Liver (tissue), 9 donors: ENCODE measurements around the gene GSK3B. TPM values are rescaled to one million over a fixed set of nuclear protein-coding genes. Genes with fewer than 3 reads are reported as not detected.

Experiments used
- DNase-seq: peaks from one replicate; pipeline ENCODE4 v3.0.0-alpha.2; 2017; ENCODE audit warnings: low spot score
- H3K27ac ChIP-seq, 2 donors: one replicate each; pipeline ENCODE4 v1.7.0; 2013; ENCODE audit warnings: inconsistent platforms in 2 of 2, low read length in 2 of 2, control low read depth in 1 of 2, low read depth in 1 of 2, mild to moderate bottlenecking in 1 of 2
- H3K27me3 ChIP-seq, 4 donors: one replicate each; pipeline versions ENCODE4 v1.6.1 to v1.7.0; 2013; ENCODE audit warnings: low read length in 3 of 4, inconsistent platforms in 1 of 4, mild to moderate bottlenecking in 1 of 4, moderate library complexity in 1 of 4; ENCODE audit not compliant: control insufficient read depth in 4 of 4, insufficient read depth in 4 of 4
- H3K36me3 ChIP-seq, 4 donors: one replicate each; pipeline versions ENCODE4 v1.6.1 to v1.7.0; 2013; ENCODE audit warnings: low read length in 3 of 4, mild to moderate bottlenecking in 3 of 4, low read depth in 1 of 4, moderate library complexity in 1 of 4; ENCODE audit not compliant: control insufficient read depth in 4 of 4, insufficient read depth in 3 of 4
- H3K4me1 ChIP-seq, 4 donors: one replicate each; pipeline versions ENCODE4 v1.6.1 to v1.7.0; 2013; ENCODE audit warnings: low read length in 3 of 4, mild to moderate bottlenecking in 3 of 4, moderate library complexity in 1 of 4; ENCODE audit not compliant: control insufficient read depth in 4 of 4, insufficient read depth in 4 of 4
- H3K4me3 ChIP-seq, 3 donors: one replicate each; pipeline versions ENCODE4 v1.6.1 to v1.7.0; 2013; ENCODE audit warnings: low read length in 3 of 3, control low read depth in 1 of 3, low read depth in 1 of 3, mild to moderate bottlenecking in 1 of 3
- H3K9ac ChIP-seq, 2 donors: one replicate each; pipeline ENCODE4 v1.7.0; 2013; ENCODE audit warnings: low read length in 2 of 2, mild to moderate bottlenecking in 2 of 2, moderate library complexity in 2 of 2, control low read depth in 1 of 2, low read depth in 1 of 2
- H3K9me3 ChIP-seq, 4 donors: one replicate each; pipeline versions ENCODE4 v1.6.1 to v1.7.0; 2013; ENCODE audit warnings: low read length in 3 of 4; ENCODE audit not compliant: control insufficient read depth in 4 of 4
- CTCF ChIP-seq: fragments of 150-350 bp; IDR thresholded peaks from 2 replicates; pipeline ENCODE4 v1.5.1; 2017; ENCODE audit warnings: improper control_type of control experiment, low read depth, low read length; ENCODE audit not compliant: missing input control
- EGR1 ChIP-seq, 2 donors: IDR thresholded peaks; 2 replicates each; pipeline ENCODE4 v1.6.1; 2016 to 2018; ENCODE audit warnings: antibody characterized with exemption in 2 of 2, low read depth in 2 of 2
- FOXA1 ChIP-seq: IDR thresholded peaks from 2 replicates; pipeline ENCODE4 v1.6.1; 2016; ENCODE audit warnings: antibody characterized with exemption
- FOXA2 ChIP-seq: IDR thresholded peaks from 2 replicates; pipeline ENCODE4 v1.6.1; 2016; ENCODE audit warnings: antibody characterized with exemption
- GABPA ChIP-seq, 2 donors: IDR thresholded peaks in 1 of 2; conservative IDR thresholded peaks in 1 of 2; 2 replicates each; pipeline ENCODE4 v1.6.1; 2016; ENCODE audit warnings: antibody characterized with exemption in 2 of 2, mild to moderate bottlenecking in 1 of 2, moderate library complexity in 1 of 2
- HNF4A ChIP-seq, 2 donors: conservative IDR thresholded peaks; 2 replicates each; pipeline ENCODE4 v1.6.1; 2016; ENCODE audit warnings: antibody characterized with exemption in 2 of 2, mild to moderate bottlenecking in 2 of 2
- HNF4G ChIP-seq: IDR thresholded peaks from 2 replicates; pipeline ENCODE4 v1.6.1; 2016; ENCODE audit warnings: antibody characterized with exemption
- JUND ChIP-seq, 2 donors: IDR thresholded peaks; 2 replicates each; pipeline ENCODE4 v1.6.1; 2016; ENCODE audit warnings: antibody characterized with exemption in 2 of 2
- NR2F2 ChIP-seq: IDR thresholded peaks from 2 replicates; pipeline ENCODE4 v1.6.1; 2016; ENCODE audit warnings: antibody characterized with exemption
- RAD21 ChIP-seq, 2 donors: IDR thresholded peaks; 2 replicates each; pipeline ENCODE4 v1.6.1; 2016; ENCODE audit warnings: antibody characterized with exemption in 2 of 2, mild to moderate bottlenecking in 2 of 2
- REST ChIP-seq: IDR thresholded peaks from 2 replicates; pipeline ENCODE4 v1.6.1; 2016; ENCODE audit warnings: antibody characterized with exemption, mild to moderate bottlenecking
- RXRA ChIP-seq, 2 donors: IDR thresholded peaks; 2 replicates each; pipeline ENCODE4 v1.6.1; 2017 to 2018; ENCODE audit warnings: antibody characterized with exemption in 2 of 2, mild to moderate bottlenecking in 1 of 2
- SP1 ChIP-seq: IDR thresholded peaks from 2 replicates; pipeline ENCODE4 v1.6.1; 2018; ENCODE audit warnings: antibody characterized with exemption, mild to moderate bottlenecking
- YY1 ChIP-seq: IDR thresholded peaks from 2 replicates; pipeline ENCODE4 v1.6.1; 2016; ENCODE audit warnings: antibody characterized with exemption, mild to moderate bottlenecking
- WGBS: extraction: QIAGEN DNeasy Blood & Tissue Kit; methylation state at CpG from one replicate; pipeline ENCODE4 v1.1.7; 2013; 5-methylcytosine and 5-hydroxymethylcytosine counted together
- polyA plus RNA-seq, 2 donors: library from polyadenylated mRNA; stranded (reverse) in 1 of 2; unstranded in 1 of 2; fragments of 200-250 nt in 1 of 2; fragments of >200 nt in 1 of 2; fragmentation: Nextera tagmentation in 1 of 2; extraction: Ambion mirVana in 1 of 2; gene quantifications; one replicate each; pipeline versions ENCODE4 v1.2.1 to v1.2.3, GENCODE V29; 2013 to 2015
- total RNA-seq, 2 donors: library from RNA; depleted of rRNA; stranded (reverse); fragments of >200 nt; gene quantifications; one replicate each; pipeline ENCODE4 v1.2.3, GENCODE V29; 2014
- TF ChIP-seq, protein P1 (sequence below): IDR thresholded peaks from 2 replicates; pipeline ENCODE4 v1.6.1; 2016; ENCODE audit warnings: antibody characterized with exemption
- donor health status: healthy.
- donor health status: healthy.
- donor health status: healthy.
- donor health status: healthy.
- donor health status: healthy.

The GSK3B gene
- total and polyA plus RNA-seq, 4 donors = 10.5 to 20.8 (median 18.5) TPM

DNA sequence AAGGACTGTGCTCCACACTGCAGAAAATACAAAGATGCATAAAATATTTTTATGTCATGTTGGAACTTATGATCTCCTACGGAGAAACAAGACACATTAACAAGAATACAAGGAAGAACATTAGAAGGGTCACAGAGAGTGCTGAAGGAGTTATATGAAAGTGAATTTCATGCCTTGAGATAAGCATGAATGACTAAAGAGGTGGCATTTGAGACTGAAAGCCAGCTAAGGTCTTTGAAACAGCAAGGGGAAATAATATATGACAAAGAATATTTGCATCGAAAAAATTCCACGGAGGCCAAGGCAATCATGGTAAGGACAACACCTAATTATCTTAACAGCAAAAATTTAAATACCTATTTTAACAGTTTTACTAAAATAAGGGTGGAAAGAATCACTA, 12.5 kb downstream of the GSK3B start:
- no peaks in the 10 kb centered on the region for H3K27me3 ChIP-seq
- 96% methylated on average over 3 of the region's 3 CpGs for WGBS
- no peak for DNase-seq
- no peak for TF ChIP-seq NR2F2
- no peak for TF ChIP-seq RAD21 (IDR thresholded peaks at IDR 0.05)
- no peaks in the 10 kb centered on the region for H3K9me3 ChIP-seq
- no peaks in the 10 kb centered on the region for H3K36me3 ChIP-seq
- H3K4me1 ChIP-seq = peaks cover 0 to 2% (median 0%) of the 10 kb centered on the region in 4 donors
- no peak overlapping the region for H3K4me3 ChIP-seq
- no peak overlapping the region for H3K9ac ChIP-seq
- no peak overlapping the region for H3K27ac ChIP-seq

GRCh38 chr3:120080836-120081235, 13.4 kb downstream of the GSK3B start:
- Histone ChIP-seq H3K36me3 (no peaks in the 10 kb centered on the region), H3K9ac (no peak overlapping the region), H3K4me3 (no peak overlapping the region), H3K9me3 (no peaks in the 10 kb centered on the region), H3K27ac (no peak overlapping the region), H3K4me1 (peaks cover 0 to 2% (median 0%) of the 10 kb centered on the region in 4 donors), H3K27me3 (no peaks in the 10 kb centered on the region)
- TF ChIP-seq, protein P1, sequence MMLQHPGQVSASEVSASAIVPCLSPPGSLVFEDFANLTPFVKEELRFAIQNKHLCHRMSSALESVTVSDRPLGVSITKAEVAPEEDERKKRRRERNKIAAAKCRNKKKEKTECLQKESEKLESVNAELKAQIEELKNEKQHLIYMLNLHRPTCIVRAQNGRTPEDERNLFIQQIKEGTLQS = no peak
- TF ChIP-seq EGR1 (IDR thresholded peaks at IDR 0.05; ENCODE audit: low read depth in 2 of 2) (no peak), REST (no peak), GABPA (IDR thresholded peaks at IDR 0.05 in 1 of 2, conservative IDR thresholded peaks at IDR 0.05 in 1 of 2) (no peak), FOXA2 (no peak), CTCF (no peak), HNF4A (conservative IDR thresholded peaks at IDR 0.05) (no peak), RAD21 (IDR thresholded peaks at IDR 0.05) (no peak), YY1 (no peak), JUND (IDR thresholded peaks at IDR 0.05) (no peak), HNF4G (no peak), SP1 (no peak), RXRA (IDR thresholded peaks at IDR 0.05) (no peak), NR2F2 (no peak)
- 98% methylated on average over 2 of the region's 2 CpGs for WGBS
- DNase-seq = no peak

GRCh38 chr3:120077731-120078130, 16.5 kb downstream of the GSK3B start:
- Histone ChIP-seq H3K4me1 (no peaks in the 10 kb centered on the region), H3K27ac (no peak overlapping the region), H3K27me3 (no peaks in the 10 kb centered on the region), H3K4me3 (no peak overlapping the region), H3K9ac (no peak overlapping the region), H3K36me3 (no peaks in the 10 kb centered on the region), H3K9me3 (no peaks in the 10 kb centered on the region)
- no peak for DNase-seq
- WGBS = 56% methylated on average over 2 of the region's 2 CpGs
- TF ChIP-seq EGR1 (IDR thresholded peaks at IDR 0.05; ENCODE audit: low read depth in 2 of 2) = no peak
- TF ChIP-seq SP1 = no peak
- TF ChIP-seq RAD21 (IDR thresholded peaks at IDR 0.05) = no peak
- no peak for TF ChIP-seq YY1
- TF ChIP-seq FOXA1 = no peak
- no peak for TF ChIP-seq GABPA (IDR thresholded peaks at IDR 0.05 in 1 of 2, conservative IDR thresholded peaks at IDR 0.05 in 1 of 2)
- no peak for TF ChIP-seq CTCF
- no peak for TF ChIP-seq HNF4A (conservative IDR thresholded peaks at IDR 0.05)
